GM10248 (cell line): Measurements from ENCODE around the gene HSPG2.

Experiments used
- CTCF ChIA-PET: fragments of 300-600 bp; sonication (Branson Sonifier 250); formaldehyde crosslinking; extraction: SDS; loops from one replicate; lab custom pipeline; 2021; ENCODE audit warnings: antibody characterized with exemption; lab: Yijun Ruan, JAX
- POLR2A ChIA-PET: fragments of 350-650 bp; sonication (Branson Sonifier 250); formaldehyde crosslinking; extraction: SDS; loops from one replicate; lab custom pipeline; 2020; ENCODE audit warnings: antibody characterized with exemption; lab: Yijun Ruan, JAX
- DNase-seq: peaks from one replicate; pipeline ENCODE4 v3.0.0; 2012; ENCODE audit errors: extremely low spot score
- TF ChIP-seq, protein P1 (sequence below): IDR thresholded peaks from 2 replicates; pipeline ENCODE4 v1.5.1; 2012; ENCODE audit warnings: mild to moderate bottlenecking, low read depth; ENCODE audit errors: extremely low read depth, missing control alignments, control extremely low read depth

Gene HSPG2

DNA sequence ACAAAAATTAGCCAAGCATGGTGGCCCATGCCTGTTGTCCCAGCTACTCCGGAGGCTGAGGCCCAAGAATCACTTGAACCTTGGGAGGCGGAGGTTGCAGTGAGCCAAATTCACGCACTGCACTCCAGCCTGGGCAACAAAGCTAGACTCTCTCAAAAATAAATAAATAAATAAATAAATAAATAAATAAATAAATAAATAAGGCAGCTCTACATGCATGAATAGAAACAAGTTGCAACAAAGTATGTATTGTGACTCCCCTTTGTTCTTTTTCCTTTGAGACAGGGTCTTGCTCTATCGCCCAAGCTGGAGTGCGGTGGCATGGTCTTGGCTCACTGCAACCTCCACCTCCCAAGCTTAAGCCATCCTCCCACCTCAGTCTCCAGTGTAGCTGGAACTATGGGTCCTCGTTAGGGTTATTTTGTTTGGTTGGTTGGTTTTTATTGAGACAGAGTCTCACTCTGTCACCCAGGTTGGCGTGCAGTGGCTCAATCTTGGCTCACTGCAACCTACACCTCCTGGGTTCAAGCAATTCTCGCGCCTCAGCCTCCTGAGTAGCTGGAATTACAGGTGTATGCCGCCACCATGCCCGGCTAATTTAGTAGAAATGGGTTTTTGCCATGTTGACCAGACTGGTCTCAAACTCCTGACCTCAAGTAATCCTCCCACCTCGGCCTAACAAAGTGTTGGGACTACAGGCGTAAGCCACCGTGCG is 162.1 kb downstream of the HSPG2 start:
- TF ChIP-seq, protein P1, sequence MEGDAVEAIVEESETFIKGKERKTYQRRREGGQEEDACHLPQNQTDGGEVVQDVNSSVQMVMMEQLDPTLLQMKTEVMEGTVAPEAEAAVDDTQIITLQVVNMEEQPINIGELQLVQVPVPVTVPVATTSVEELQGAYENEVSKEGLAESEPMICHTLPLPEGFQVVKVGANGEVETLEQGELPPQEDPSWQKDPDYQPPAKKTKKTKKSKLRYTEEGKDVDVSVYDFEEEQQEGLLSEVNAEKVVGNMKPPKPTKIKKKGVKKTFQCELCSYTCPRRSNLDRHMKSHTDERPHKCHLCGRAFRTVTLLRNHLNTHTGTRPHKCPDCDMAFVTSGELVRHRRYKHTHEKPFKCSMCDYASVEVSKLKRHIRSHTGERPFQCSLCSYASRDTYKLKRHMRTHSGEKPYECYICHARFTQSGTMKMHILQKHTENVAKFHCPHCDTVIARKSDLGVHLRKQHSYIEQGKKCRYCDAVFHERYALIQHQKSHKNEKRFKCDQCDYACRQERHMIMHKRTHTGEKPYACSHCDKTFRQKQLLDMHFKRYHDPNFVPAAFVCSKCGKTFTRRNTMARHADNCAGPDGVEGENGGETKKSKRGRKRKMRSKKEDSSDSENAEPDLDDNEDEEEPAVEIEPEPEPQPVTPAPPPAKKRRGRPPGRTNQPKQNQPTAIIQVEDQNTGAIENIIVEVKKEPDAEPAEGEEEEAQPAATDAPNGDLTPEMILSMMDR: no peak

DNA sequence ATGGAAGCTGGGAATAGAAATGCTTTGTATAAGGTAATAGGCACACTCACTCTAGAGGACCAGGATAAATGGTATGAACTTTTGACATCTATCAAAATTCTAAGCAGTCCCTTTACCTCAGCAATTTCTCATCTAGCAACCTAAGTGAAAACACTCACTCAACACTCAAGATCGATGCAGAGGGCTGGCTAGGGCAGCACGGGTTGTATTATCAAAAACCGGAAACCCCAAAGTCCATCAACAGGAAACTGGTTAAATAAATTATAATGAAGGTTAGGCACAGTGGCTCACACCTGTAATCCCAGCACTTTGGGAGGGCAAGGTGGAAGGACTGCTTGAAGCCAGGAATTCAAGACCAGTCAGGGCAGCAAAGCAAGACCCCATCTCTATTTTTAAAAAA is 163.5 kb downstream of the HSPG2 start:
- POLR2A ChIA-PET: no interaction called here
- CTCF ChIA-PET: interaction anchor here (1.4 to 1.5 kb wide), 3 partner anchors 9 to 12 kb away, joined by 3 to 7 read pairs (median 4); partner anchors contain the start of gene USP48

More for the DNA sequence above, 162.1 kb downstream of the HSPG2 start:
- no peak for DNase-seq
- POLR2A ChIA-PET: interaction anchor here (0.7 kb wide), 1 partner anchor 1091 kb away, joined by 3 read pairs; no protein-coding TSS in a partner anchor
- CTCF ChIA-PET: interaction anchor here (1.1 to 4.7 kb wide), 2 partner anchors 9 to 12 kb away, joined by 3 to 19 read pairs; no protein-coding TSS in a partner anchor

More for the DNA sequence above, 163.5 kb downstream of the HSPG2 start:
- DNase-seq: no peak
- TF ChIP-seq, protein P1: no peak
